Measurements from ENCODE around the gene SLC38A8. TPM values are rescaled to one million over a fixed set of nuclear protein-coding genes. Genes with fewer than 3 reads are reported as not detected.

SLC38A8 gene
- total RNA-seq, 1 donor from 2014 or later, result not detected

GRCh38 chr16:83965444-83966152, 77.0 kb downstream of the SLC38A8 start:
- no peak for TF ChIP-seq CTCF (IDR thresholded peaks at IDR 0.05; ENCODE audit: insufficient read depth, low read length, poor library complexity, severe bottlenecking)
- DNase-seq (ENCODE audit: low read depth), result no peak

GRCh38 chr16:83964684-83965443, 77.7 kb downstream of the SLC38A8 start:
- peaks cover 14% of the 10 kb centered on the region for H3K27me3 ChIP-seq (ENCODE audit: control insufficient read depth, insufficient read depth, low read length)
- DNase-seq (ENCODE audit: low read depth), result no peak
- TF ChIP-seq CTCF (IDR thresholded peaks at IDR 0.05; ENCODE audit: insufficient read depth, low read length, poor library complexity, severe bottlenecking), result no peak
- no peak overlapping the region for H3K4me3 ChIP-seq (ENCODE audit: low read depth, low read length)
- H3K36me3 ChIP-seq (ENCODE audit: control insufficient read depth, insufficient read depth, low read length), result no peaks in the 10 kb centered on the region

More at GRCh38 chr16:83965444-83966152, 77.0 kb downstream of the SLC38A8 start:
- H3K27me3 ChIP-seq (ENCODE audit: control insufficient read depth, insufficient read depth, low read length), result peaks cover 21% of the 10 kb centered on the region
- H3K36me3 ChIP-seq (ENCODE audit: control insufficient read depth, insufficient read depth, low read length), result no peaks in the 10 kb centered on the region
- no peak overlapping the region for H3K4me3 ChIP-seq (ENCODE audit: low read depth, low read length)

- peaks cover 3% of the 10 kb centered on the region for H3K27me3 ChIP-seq (ENCODE audit: control insufficient read depth, insufficient read depth, low read length)
- no peak overlapping the region for H3K4me3 ChIP-seq (ENCODE audit: low read depth, low read length)
- H3K36me3 ChIP-seq (ENCODE audit: control insufficient read depth, insufficient read depth, low read length), result no peaks in the 10 kb centered on the region
- DNase-seq (ENCODE audit: low read depth), result no peak
- TF ChIP-seq CTCF (IDR thresholded peaks at IDR 0.05; ENCODE audit: insufficient read depth, low read length, poor library complexity, severe bottlenecking), result no peak
Observed at GRCh38 chr16:83963277-83964119, 79.1 kb downstream of the SLC38A8 start.

GRCh38 chr16:83961591-83961990, 81.0 kb downstream of the SLC38A8 start:
- no peak overlapping the region for H3K4me3 ChIP-seq (ENCODE audit: low read depth, low read length)
- H3K27me3 ChIP-seq (ENCODE audit: control insufficient read depth, insufficient read depth, low read length), result no peaks in the 10 kb centered on the region
- no peak for TF ChIP-seq CTCF (IDR thresholded peaks at IDR 0.05; ENCODE audit: insufficient read depth, low read length, poor library complexity, severe bottlenecking)
- no peak for DNase-seq (ENCODE audit: low read depth)
- no peaks in the 10 kb centered on the region for H3K36me3 ChIP-seq (ENCODE audit: control insufficient read depth, insufficient read depth, low read length)

GRCh38 chr16:83960521-83961249, 81.9 kb downstream of the SLC38A8 start:
- TF ChIP-seq CTCF (IDR thresholded peaks at IDR 0.05; ENCODE audit: insufficient read depth, low read length, poor library complexity, severe bottlenecking), result no peak
- Histone ChIP-seq H3K4me3 (ENCODE audit: low read depth, low read length) (no peak overlapping the region), H3K36me3 (ENCODE audit: control insufficient read depth, insufficient read depth, low read length) (peaks cover 1% of the 10 kb centered on the region), H3K27me3 (ENCODE audit: control insufficient read depth, insufficient read depth, low read length) (no peaks in the 10 kb centered on the region)
- DNase-seq (ENCODE audit: low read depth), result no peak
